NCI-H226 (cell line): ENCODE results near the gene COLEC11.

Experiments
- DNase-seq: peaks from one replicate; pipeline ENCODE4 v3.0.0-alpha.2; 2015

Gene COLEC11

DNA sequence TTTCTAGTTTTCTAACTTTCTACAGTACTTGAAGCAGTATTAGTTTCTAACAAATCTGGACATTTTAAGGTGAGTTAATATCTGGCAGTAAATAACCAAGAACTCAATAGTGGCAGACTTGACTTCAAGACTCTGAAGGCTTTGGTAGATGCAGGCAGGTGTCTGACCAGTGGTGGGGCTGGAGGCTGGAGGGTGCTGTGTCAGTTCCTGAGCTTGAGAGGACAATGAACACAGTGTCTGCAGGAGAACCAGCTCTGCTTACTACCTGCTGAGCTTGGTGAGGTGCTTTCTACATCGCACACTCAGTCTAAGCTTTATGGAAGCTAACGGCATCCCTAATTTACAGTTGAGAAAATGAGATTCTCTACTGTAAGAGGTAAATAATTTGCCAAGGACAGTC lies 84.3 kb downstream of the COLEC11 start:
- no peak for DNase-seq

DNA sequence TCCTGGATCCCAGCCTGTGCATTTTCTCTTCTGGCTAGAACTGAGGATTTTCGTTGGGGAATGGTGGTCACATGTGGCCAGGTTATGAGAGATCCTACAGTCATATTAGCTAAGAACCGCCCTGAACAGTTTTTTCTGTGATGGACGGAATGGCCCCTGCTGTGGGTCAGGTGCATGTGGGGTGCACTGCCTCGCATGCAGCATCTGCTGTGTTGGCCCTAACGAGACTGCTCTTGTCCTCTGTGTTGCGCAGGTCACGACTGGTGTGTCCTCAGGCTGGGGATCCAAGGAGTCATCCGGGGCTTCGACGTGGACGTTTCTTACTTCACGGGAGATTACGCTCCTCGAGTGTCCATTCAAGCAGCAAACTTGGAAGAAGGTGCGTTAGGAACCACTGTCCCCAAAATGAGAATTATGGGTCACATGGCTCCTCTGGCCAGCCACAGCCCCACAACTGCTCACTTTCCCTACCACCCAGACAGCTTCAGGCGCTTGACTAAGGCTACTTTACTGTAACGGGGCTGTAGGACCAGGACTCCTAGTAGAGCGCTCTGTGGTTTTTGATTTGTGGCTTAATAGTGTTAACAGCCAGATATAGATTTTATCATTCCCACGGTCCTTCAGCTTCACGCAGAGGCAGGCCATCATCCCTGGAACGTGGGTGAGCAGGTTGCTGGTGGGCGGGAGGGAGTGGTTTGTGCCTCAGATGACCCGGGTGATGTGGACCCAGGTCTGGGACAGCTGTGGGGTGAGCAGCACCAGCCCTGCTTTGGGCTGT lies 84.9 kb downstream of the COLEC11 start:
- no peak for DNase-seq

GRCh38 chr2:3680548-3681345 lies 85.8 kb downstream of the COLEC11 start:
- DNase-seq = no peak

DNA sequence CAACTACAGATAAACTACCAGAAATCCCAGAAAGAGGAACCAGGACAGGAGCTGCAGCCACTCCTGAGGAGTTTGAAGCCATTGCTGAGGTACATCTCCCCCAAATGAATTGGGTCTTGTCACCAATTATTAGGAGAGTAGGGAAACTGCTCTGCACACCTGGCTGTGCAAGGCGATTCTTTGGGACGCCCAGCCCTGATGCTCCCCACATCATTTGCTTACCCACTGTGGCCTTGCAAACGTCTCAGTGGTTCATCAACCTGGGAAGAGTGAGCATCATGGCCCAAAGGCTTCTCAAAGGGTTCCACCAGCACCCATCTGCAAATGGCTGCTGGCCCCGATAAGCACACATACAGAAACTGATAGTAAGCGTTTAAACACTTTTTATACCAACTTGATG lies 86.7 kb downstream of the COLEC11 start:
- no peak for DNase-seq

- no peak for DNase-seq
Observed at GRCh38 chr2:3682811-3683210, 87.9 kb downstream of the COLEC11 start.

- no peak for DNase-seq
Observed at GRCh38 chr2:3683748-3684454, 89.0 kb downstream of the COLEC11 start.

DNA sequence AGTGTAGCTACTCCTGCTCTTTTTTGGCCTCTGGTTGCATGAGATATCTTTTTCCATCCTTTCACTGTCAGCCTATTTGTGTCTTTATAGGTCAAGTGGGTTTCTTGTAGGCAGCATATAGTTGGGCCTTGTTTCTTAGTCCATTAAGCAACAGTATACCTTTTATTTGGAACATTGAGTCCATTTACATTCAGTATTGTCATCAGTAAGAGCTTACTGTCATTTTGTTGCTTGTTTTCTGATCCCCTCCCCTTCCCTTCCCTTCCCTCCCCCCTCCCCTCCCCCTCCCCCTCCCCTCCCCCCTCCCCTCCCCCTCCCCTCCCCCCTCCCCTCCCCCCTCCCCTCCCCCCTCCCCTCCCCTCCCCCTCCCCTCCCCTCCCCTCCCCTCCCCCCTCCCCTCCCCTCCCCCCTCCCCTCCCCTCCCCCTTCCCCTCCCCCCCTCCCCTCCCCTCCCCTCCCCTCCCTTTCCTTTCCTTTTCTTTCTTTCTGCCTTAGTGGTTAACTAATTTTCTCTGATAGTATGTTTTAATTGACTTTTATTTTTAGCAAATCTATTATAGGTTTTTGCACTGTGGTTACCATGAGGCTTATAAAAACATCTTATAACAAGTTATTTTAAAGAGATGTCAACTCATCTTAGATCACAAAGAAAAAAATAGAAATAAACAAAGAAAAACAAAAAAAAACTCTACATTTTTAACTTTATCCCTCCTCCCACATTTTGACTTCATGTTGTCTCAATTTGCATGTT lies 95.3 kb downstream of the COLEC11 start:
- DNase-seq = no peak

DNA sequence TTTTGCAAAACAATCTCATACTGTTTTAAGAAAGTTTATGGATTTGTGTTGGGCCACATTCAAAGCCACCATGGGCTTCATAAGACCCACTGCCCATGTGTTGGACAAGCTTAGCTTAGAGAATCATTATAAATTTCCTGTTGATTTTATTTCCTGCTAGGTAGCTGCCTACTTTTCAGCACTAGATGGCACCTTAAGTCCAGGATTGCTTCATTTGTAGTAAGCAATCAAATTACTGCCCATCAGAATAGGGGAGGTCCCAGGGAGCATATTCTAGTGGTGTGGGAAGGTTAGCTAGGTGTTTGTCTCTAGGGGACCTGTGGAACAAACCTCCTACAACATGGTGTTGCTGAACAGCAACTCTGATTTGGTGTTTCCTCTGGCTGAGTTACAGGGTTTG lies 97.5 kb downstream of the COLEC11 start:
- peak; percentile 7 for DNase-seq
